Measurements from ENCODE around the gene MMP28.

MMP28 gene

DNA sequence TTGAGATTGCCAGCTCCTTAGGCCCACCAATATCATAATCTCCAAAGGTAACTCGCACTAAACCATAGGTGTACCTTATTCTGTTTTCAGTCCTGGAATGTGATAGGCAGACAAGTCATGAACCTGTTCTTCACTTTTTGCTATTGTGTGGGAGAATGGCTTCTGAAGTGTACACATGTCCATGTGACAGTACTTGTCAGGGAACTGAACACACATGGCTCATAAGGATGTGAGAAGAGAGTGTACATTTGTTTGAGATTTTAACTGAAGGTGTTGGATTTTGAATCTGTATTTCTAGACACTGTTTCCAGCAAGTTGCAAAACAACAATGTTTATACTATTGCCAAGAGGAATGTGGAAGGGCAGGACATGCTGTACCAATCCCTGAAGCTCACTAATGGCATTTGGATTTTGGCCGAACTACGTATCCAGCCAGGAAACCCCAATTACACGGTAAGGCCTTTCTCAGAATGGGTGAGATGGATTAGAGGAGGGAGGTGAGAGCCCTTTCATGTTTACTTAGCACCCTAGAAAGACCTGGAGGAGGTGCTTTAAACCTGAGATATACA lies 78.5 kb downstream of the MMP28 start:
- no peak for DNase-seq

GRCh38 chr17:35716173-35716572 lies 79.3 kb downstream of the MMP28 start:
- DNase-seq = no peak

Measured in eye (tissue), 1 donor.